ENCODE data around the gene PCNX3.

GRCh38 chr11:65652511-65653228 lies 37.1 kb downstream of the PCNX3 start:
- TF ChIP-seq CTCF (IDR thresholded peaks at IDR 0.05; ENCODE audit: insufficient read depth, low read depth, low read length), result no peak
- TF ChIP-seq EZH2 (IDR thresholded peaks at IDR 0.05; ENCODE audit: insufficient read depth, low read length), result no peak
